Neural cell (in vitro differentiated cells): ENCODE results near the gene HEBP1. TPM values are rescaled to one million over a fixed set of nuclear protein-coding genes. Genes with fewer than 3 reads are reported as not detected.

Experiments
- H2AFZ ChIP-seq: fragments of 200-600, 300-800 bp; sonication (generic), shearing (Covaris generic); 2 replicates; pipeline ENCODE4 v1.6.0; 2014; ENCODE audit warnings: low read depth, mild to moderate bottlenecking, antibody characterized with exemption, low read length, moderate library complexity
- H3F3A ChIP-seq: fragments of 200-600 bp; shearing (Covaris generic); 2 replicates; pipeline ENCODE4 v1.6.1; 2016; ENCODE audit warnings: mild to moderate bottlenecking, moderate library complexity, mixed read lengths, antibody characterized with exemption, low read length; ENCODE audit not compliant: insufficient read depth, poor library complexity, severe bottlenecking
- H3K27ac ChIP-seq: fragments of 200-600, 300-800 bp; sonication (generic), shearing (Covaris generic); 2 replicates; pipeline ENCODE4 v1.5.1; 2014; ENCODE audit warnings: mild to moderate bottlenecking, low read length, moderate library complexity
- H3K27me3 ChIP-seq: fragments of 300-800, 200-600 bp; sonication (generic), shearing (Covaris generic); 2 replicates; pipeline ENCODE4 v1.6.0; 2014; ENCODE audit warnings: mild to moderate bottlenecking, low read depth, low read length, moderate library complexity; ENCODE audit not compliant: insufficient read depth
- H3K36me3 ChIP-seq: fragments of 300-800, 200-600 bp; sonication (generic), shearing (Covaris generic); 2 replicates; pipeline ENCODE4 v1.5.1; 2014; ENCODE audit warnings: mild to moderate bottlenecking, antibody characterized with exemption, low read length, moderate library complexity; ENCODE audit not compliant: insufficient read depth
- H3K4me2 ChIP-seq: fragments of 300-800, 200-600 bp; sonication (generic), shearing (Covaris generic); 2 replicates; pipeline ENCODE4 v1.6.0; 2014; ENCODE audit warnings: mild to moderate bottlenecking, low read length
- H3K4me3 ChIP-seq: fragments of 300-800, 200-600 bp; sonication (generic), shearing (Covaris generic); 2 replicates; pipeline ENCODE4 v1.5.1; 2014; ENCODE audit warnings: mild to moderate bottlenecking, low read length, moderate library complexity
- H3K79me2 ChIP-seq: fragments of 200-600 bp; shearing (Covaris generic); replicated peaks from 2 replicates; pipeline ENCODE4 v1.6.0; 2014; ENCODE audit warnings: mild to moderate bottlenecking, low read length, moderate library complexity; ENCODE audit not compliant: insufficient read depth
- H3K9ac ChIP-seq: fragments of 300-800, 200-600 bp; sonication (generic), shearing (Covaris generic); 2 replicates; pipeline ENCODE4 v1.6.1; 2016; ENCODE audit warnings: mild to moderate bottlenecking, low read length, mixed read lengths
- H3K9me2 ChIP-seq: fragments of 200-600 bp; shearing (Covaris generic); 2 replicates; pipeline ENCODE4 v1.6.1; 2016; ENCODE audit warnings: mild to moderate bottlenecking, low read length, mixed read lengths; ENCODE audit not compliant: insufficient read depth
- H3K9me3 ChIP-seq: fragments of 200-600, 300-800 bp; sonication (generic), shearing (Covaris generic); 2 replicates; pipeline ENCODE4 v1.6.1; 2016; ENCODE audit warnings: mild to moderate bottlenecking, mixed run types, low read length, moderate library complexity, mixed read lengths
- H4K20me1 ChIP-seq: fragments of 200-600 bp; shearing (Covaris generic); 2 replicates; pipeline ENCODE4 v1.6.1; 2016; ENCODE audit warnings: mild to moderate bottlenecking, mixed run types; ENCODE audit not compliant: insufficient read depth
- EP300 ChIP-seq: fragments of 450-650 bp; conservative IDR thresholded peaks from 2 replicates; pipeline ENCODE4 v1.6.1; 2014; ENCODE audit warnings: antibody characterized with exemption, mild to moderate bottlenecking, moderate library complexity; ENCODE audit not compliant: poor library complexity, severe bottlenecking
- EZH2 ChIP-seq: fragments of 200-600, 300-800 bp; shearing (Covaris generic), sonication (generic); IDR thresholded peaks from 2 replicates; pipeline ENCODE4 v1.6.1; 2014; ENCODE audit warnings: antibody characterized with exemption, low read length, borderline replicate concordance, mild to moderate bottlenecking; ENCODE audit not compliant: insufficient read depth, poor library complexity, severe bottlenecking
- MXI1 ChIP-seq: fragments of 450-650 bp; conservative IDR thresholded peaks from 2 replicates; pipeline ENCODE4 v1.6.1; 2014; ENCODE audit warnings: antibody characterized with exemption, mild to moderate bottlenecking; ENCODE audit not compliant: poor library complexity, severe bottlenecking
- POLR2AphosphoS5 ChIP-seq: IDR thresholded peaks from 2 replicates; pipeline ENCODE4 v1.6.1; 2012
- RAD21 ChIP-seq: fragments of 450-650 bp; conservative IDR thresholded peaks from 2 replicates; pipeline ENCODE4 v1.6.1; 2014; ENCODE audit warnings: antibody characterized with exemption, mild to moderate bottlenecking, moderate library complexity
- REST ChIP-seq: IDR thresholded peaks from 2 replicates; pipeline ENCODE4 v1.6.1; 2012; ENCODE audit warnings: borderline replicate concordance
- SMC3 ChIP-seq: fragments of 450-650 bp; conservative IDR thresholded peaks from 2 replicates; pipeline ENCODE4 v1.6.1; 2014; ENCODE audit warnings: antibody characterized with exemption, mild to moderate bottlenecking, moderate library complexity; ENCODE audit not compliant: poor library complexity
- TAF1 ChIP-seq: IDR thresholded peaks from 2 replicates; pipeline ENCODE4 v1.6.1; 2012; ENCODE audit warnings: low read depth
- polyA plus RNA-seq: library from polyadenylated mRNA; depleted of rRNA; stranded (reverse); fragments of >200 nt; gene quantifications from 2 replicates; pipeline ENCODE4 v1.2.3, GENCODE V29; 2014
- TF ChIP-seq, protein P1 (sequence below): fragments of 450-650 bp; IDR thresholded peaks from 2 replicates; pipeline ENCODE4 v1.5.1; 2014; ENCODE audit warnings: antibody characterized with exemption, mild to moderate bottlenecking, moderate library complexity; ENCODE audit not compliant: poor library complexity, severe bottlenecking

Gene HEBP1
- polyA plus RNA-seq, 1 donor from 2014 or later, result 1.2 TPM

DNA sequence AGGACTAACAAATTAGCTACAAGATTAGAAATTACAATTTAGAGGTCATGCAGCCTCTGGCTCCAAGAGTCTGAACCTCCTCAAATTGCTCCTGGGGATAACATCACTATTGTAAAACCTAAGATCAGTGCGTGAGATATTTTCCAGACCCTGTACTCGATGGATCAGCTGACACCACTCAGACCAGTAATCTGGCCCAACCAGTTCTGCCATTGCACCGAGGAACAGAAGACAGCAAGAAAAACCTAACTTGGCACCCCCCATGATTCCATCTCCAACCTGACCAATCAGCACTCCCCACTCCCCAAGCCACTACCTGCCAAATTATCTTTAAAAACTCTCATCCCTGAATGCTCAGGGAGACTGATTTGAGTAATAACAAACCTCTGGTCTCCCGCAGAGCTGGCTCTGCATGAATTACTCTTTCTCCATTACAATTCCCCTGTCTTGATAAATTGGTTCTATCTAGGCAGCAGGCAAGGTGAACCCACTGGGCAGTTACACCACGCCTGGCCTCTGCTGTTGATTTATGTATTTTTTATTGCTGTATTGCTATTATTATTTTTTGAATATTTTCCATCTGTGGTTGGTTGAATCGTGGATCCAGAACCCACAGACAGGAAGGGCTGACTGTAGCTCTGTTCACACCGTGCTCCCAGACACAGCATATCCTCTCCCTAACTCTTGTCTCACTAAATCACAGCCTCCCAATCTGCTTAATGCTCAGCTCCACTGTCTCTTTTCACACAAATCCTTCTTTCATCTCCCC is 9.2 kb downstream of the HEBP1 start:
- no peak overlapping the region for H3K4me3 ChIP-seq
- H3K79me2 ChIP-seq, result no peaks in the 10 kb centered on the region
- H3K9me3 ChIP-seq, result no peaks in the 10 kb centered on the region
- H3K27ac ChIP-seq, result no peak overlapping the region
- H2AFZ ChIP-seq, result no peak overlapping the region
- H3K9ac ChIP-seq, result no peak overlapping the region
- TF ChIP-seq TAF1 (no peak), SMC3 (no peak), EZH2 (no peak), POLR2AphosphoS5 (no peak), MXI1 (no peak), REST (no peak), RAD21 (no peak), EP300 (no peak)
- TF ChIP-seq, protein P1, sequence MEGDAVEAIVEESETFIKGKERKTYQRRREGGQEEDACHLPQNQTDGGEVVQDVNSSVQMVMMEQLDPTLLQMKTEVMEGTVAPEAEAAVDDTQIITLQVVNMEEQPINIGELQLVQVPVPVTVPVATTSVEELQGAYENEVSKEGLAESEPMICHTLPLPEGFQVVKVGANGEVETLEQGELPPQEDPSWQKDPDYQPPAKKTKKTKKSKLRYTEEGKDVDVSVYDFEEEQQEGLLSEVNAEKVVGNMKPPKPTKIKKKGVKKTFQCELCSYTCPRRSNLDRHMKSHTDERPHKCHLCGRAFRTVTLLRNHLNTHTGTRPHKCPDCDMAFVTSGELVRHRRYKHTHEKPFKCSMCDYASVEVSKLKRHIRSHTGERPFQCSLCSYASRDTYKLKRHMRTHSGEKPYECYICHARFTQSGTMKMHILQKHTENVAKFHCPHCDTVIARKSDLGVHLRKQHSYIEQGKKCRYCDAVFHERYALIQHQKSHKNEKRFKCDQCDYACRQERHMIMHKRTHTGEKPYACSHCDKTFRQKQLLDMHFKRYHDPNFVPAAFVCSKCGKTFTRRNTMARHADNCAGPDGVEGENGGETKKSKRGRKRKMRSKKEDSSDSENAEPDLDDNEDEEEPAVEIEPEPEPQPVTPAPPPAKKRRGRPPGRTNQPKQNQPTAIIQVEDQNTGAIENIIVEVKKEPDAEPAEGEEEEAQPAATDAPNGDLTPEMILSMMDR, result no peak
- H3F3A ChIP-seq, result no peaks in the 10 kb centered on the region
- H3K27me3 ChIP-seq, result no peaks in the 10 kb centered on the region
- no peaks in the 10 kb centered on the region for H3K9me2 ChIP-seq
- no peaks in the 10 kb centered on the region for H4K20me1 ChIP-seq
- no peaks in the 10 kb centered on the region for H3K36me3 ChIP-seq
- no peak overlapping the region for H3K4me2 ChIP-seq

DNA sequence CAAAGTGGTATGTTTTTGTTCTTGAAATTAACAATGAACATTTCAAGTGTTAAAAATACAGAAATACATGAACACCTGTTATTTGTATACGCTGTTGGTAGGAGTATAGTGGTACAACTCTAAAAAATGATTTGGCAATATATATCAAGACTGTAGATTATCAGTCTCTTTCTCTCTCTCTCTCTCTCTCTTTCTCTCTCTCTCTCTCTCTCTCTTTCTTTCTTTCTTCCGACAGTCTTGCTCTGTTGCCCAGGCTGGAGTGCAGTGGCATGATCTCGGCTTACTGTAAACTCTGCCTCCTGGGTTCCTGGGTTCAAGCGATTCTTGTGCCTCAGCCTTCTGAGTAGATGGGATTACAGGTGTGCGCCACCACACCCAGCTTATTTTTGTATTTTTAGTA is 12.6 kb downstream of the HEBP1 start:
- no peaks in the 10 kb centered on the region for H3K79me2 ChIP-seq
- no peak overlapping the region for H3K9ac ChIP-seq
- no peak overlapping the region for H3K27ac ChIP-seq
- no peak overlapping the region for H3K4me3 ChIP-seq
- H3F3A ChIP-seq, result no peaks in the 10 kb centered on the region
- no peaks in the 10 kb centered on the region for H3K36me3 ChIP-seq
- no peak overlapping the region for H3K4me2 ChIP-seq
- TF ChIP-seq REST (no peak), MXI1 (no peak), SMC3 (no peak), RAD21 (no peak), TAF1 (no peak), EP300 (no peak), EZH2 (no peak), POLR2AphosphoS5 (no peak)
- TF ChIP-seq, protein P1, result no peak
- H4K20me1 ChIP-seq, result no peaks in the 10 kb centered on the region
- H3K27me3 ChIP-seq, result no peaks in the 10 kb centered on the region
- no peaks in the 10 kb centered on the region for H3K9me3 ChIP-seq
- H3K9me2 ChIP-seq, result no peaks in the 10 kb centered on the region
- H2AFZ ChIP-seq, result no peak overlapping the region
